Esophagus mucosa (tissue), 1 donor: ENCODE data around the gene ERN1. TPM values are rescaled to one million over a fixed set of nuclear protein-coding genes. Genes with fewer than 3 reads are reported as not detected.

Experiments
- ATAC-seq: fragments of 200-7000 bp; cut with Tn5 transposase; one replicate; pipeline ENCODE4 v1.9.1; 2020
- total RNA-seq: library from RNA; stranded (reverse); gene quantifications from one replicate; pipeline ENCODE4 v1.2.4, GENCODE V29; 2023
- donor health status: DM: yes; HTN: yes; CAD: no.

Gene ERN1
- total RNA-seq, 1 donor from 2014 or later = 18.5 TPM

DNA sequence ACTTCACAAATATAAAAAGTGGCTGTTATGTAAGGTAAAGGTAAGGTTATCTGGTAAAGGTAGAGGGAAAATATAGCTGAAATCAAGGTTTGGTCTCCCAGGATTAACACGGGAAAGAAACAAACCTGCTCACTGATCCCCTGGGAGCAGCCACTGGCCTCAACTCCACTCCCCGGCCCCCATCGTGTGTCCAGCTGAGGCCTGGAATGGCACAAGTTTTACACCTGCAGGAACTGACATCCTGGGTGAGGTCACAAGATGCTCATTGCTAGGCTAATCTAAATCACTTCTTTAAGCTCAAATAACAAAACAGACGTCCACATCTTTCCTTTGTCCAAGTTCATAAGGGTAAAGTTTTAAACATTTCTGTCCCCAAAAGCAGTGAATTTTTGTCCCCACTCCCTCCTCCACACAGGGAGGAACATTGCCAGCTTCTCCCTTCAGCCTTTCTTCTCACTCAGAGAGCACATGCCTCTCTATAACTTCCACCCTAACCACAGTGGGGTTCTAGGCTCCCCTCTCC lies 46.3 kb downstream of the ERN1 start:
- ATAC-seq = no peak

DNA sequence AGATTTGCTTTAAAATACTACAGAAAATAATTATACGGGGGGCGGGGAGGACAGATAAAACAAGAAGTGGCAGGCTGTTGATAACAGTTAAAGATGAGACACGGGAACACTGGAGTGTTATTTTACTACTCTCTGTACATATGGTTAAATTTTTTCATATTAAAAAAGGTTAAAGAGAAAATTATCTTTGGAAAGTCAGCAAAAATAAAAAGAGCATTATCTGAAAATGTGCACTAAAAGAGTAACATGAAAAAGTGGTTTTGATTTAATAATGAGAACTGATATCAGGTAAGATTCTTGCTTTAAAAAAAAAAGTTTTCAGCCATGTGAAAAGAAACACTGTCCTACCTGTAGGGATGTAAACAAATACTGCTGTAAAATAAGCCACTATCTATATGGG lies 46.9 kb downstream of the ERN1 start:
- ATAC-seq = no peak

DNA sequence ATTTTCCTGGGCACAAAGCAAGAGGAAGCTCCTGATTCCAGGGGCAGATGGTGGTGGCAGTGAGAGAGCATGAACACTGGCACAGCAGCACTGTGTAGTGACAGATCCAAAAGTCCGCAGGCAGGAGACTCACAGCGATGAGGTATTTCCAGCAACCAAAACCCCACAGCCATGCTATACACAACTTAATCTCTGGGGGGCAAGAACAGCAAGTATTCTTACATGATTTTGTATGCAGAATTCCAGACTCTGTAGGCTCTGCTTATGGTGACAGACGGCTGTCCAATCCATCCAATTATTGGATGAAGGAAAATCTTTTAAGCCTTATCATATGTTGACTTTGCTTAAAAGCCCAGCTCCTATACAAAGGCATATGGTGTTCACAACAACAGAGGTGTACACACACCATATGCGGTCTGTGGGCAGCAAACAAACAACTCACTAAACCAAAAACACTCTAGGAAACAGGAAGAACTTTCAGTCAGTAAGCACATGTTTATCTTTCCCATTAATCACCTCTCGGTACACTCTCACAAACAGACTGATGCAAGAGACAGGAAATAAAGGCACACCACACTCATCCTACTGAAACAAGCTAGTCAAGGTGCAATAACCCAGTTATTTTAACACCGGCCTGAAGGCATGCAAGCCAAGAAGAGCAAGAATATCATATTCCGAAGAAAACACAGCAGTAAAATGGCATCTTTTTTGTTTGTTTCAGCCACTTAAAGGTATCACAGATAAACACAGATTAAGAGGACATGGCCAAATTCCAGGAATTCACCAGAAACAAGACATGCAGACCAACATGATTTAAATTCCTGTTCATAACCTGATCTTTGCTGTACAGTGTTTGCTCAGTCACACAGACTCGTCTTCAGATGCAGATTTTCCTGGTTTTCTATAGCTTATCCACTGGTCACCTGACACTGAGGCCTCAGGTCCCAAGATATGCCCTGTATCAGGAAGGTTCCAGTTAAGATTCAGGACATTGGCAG lies 47.8 kb downstream of the ERN1 start:
- peak; percentile 84 for ATAC-seq

DNA sequence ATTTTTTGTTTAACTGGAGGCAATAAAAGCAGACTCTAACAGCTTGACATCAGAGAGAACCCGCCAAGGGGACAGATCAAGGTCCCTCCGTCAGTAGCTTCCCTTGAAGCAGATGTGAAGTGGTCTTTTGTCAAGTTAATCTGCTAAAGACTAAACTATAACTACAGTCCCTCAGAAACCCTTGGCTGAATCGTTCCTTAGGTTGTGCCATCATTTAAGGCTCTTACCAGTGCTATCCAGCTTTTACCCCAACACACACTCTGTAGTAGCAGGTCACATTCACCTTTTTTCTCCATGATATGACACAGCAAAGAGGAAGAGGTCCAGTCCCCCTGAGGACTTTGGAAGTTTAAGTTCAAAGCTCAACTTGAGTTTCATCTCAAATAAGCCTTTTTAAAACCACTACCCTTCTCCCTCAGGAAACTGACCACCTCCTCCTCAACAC lies 49.7 kb downstream of the ERN1 start:
- no peak for ATAC-seq

DNA sequence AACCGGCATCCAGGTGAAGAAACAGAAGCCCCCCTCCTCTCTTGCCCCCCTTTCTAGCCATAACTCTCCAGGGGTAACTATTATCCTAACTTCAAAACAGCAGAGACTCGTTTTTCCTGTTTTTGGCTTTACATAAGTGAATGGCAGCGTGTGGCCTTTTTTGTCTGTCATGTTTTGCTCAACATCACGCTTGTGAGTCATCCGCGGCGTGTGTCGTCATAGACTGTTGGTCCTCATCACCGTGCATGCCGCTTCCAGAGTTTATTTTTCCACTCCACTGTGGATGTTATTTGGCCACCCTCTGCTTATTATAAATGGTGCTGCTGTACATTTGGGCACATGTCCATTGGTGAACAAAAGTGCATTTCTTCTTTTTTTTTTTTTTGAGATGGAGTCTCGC lies 52.6 kb downstream of the ERN1 start:
- ATAC-seq = no peak

DNA sequence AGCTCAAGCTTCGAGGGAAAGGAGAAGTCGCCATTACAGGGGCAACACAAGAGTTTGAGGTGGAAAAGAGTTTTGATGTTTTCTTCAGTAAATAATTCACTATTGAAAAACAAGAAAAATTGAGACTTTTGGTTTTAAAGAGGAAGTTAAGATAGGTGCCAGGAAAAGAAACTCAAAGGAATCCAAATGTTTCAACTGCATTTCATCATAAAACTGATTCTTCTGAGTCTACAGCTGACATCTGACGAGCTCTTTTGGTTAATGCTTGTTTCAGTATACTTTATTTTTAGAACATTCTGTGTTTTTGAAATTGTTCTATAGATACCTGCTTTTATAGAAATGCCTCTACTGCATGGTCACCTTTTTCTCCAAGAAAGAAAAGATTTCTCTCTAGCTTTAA lies 54.0 kb downstream of the ERN1 start:
- ATAC-seq = no peak

DNA sequence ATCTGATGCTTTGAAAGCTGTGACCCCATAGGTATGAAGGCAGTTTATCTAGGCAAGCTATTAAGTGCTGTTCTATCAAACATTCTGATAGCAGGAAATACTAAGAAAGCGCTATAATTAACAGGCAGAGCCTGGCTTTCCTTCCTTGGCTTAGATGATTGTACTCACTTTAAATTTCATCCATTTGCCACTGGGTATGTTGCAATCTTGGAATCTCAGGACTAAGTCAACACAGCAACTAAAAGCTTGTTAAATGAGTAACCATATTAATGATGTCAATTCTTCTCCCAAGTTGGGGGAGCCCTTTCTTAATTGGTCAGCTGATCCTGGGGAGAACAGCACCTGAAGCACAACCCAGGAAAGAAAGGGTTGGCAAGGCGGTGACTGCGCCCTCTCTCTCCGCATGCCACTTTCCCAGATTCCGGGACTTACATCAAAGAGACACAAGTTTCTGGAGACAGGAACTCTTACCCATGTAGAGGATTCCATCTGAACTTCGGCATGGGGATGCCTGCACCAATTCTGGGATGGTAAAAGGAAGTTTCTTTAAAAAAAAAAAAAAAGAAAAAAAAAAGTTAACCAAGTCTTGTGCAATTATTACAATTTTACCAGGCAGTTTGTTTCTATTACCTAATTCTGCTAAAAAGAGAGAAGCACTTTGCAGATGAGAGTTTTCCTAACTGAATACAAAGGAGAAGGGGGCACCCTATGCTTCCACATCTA lies 55.1 kb downstream of the ERN1 start:
- ATAC-seq = no peak

DNA sequence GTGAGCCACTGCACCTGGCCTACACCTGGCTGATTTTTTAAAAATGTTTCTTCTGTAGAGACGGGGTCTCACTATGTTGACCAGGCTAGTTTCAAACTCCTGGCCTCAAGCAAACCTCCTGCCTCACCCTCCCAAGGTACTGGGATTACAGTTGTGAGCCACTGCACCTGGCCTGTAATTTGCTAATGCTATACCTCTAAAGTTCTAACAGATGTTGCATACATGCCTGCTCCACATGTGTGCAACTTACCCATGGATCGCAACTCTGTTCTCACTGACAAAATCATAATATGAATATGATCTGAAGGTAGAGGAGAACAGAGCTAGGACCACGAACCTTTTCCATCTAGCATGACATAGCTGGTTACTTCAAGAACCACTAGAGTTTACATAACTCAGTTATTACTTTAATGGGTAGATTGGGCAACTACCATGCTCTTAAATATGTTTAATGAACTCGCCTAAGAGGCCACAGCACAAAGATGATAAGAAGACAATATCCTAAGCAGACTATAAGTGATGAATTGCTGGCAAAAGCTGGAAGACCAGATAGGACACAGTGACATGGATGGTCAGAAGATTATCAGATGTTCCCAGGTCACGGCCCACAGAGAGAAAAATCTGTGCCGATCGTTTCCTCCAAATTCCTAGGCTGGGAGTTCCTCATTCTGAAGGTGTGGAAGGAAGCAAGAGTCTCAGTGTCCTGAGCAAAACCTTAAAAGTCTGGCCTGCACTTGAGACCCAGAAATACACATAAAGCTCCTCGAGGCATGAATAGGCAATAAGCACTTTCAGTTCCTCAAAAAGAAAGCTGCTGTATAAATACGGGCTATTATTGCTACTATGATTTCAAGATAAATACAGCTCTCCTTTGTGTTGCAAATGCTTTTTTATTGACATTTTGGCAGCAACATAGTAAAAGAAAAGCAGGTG lies 55.9 kb downstream of the ERN1 start:
- no peak for ATAC-seq

DNA sequence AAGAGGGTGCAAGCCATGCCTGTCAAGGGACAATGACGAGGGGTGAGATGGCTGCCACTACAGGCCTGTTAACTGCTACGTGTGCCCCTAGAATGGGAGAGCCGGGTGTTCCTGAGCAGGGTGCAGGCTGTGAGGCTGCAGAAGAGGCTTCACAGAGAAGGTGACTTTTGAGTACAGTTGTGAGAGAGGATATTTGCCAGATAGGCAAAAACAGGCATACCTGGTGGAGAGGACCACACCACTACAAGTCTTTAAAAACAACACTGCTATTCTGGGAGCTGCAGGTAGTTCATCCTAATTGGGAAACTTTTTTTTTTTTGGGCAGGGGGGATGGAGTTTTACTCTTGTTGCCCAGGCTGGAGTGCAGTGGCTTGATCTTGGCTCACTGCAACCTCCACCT lies 58.8 kb downstream of the ERN1 start:
- ATAC-seq = no peak

DNA sequence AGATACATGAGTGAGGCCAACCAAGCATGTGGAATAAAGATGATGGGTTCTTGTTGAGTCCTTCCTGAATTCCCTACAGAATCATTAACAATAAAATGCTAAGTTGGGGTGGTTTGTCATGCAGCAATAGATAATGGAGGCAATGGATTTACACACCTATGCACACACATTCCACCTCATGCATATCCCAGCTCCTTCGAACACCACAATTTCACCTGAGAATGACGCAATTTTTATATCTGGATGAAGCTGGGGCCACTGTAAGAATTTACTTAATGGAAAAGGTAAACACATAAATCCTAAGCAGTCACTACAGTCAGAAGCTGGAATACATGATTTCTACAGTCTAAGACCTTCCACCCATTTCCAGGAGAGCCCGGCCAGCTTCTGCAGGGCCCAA lies 59.7 kb downstream of the ERN1 start:
- ATAC-seq = no peak

DNA sequence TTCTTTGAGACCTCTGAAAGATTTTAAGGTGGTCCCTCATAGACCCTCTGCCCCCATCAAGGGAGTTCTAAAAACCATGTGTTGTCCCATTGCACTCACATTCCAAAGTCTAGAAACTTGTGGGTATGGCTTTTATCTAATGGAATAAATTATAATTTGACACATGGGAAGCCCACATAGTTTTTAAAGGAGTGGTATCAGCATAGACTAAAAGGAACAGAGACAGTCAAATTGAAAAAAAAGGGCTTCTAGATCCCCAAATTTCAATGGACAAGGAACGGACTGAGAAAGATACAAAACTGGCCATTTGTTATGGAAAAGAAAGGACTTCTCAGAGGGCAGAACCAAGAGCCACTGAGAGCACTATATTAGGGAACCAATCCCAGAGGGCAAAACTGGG lies 60.8 kb downstream of the ERN1 start:
- no peak for ATAC-seq

DNA sequence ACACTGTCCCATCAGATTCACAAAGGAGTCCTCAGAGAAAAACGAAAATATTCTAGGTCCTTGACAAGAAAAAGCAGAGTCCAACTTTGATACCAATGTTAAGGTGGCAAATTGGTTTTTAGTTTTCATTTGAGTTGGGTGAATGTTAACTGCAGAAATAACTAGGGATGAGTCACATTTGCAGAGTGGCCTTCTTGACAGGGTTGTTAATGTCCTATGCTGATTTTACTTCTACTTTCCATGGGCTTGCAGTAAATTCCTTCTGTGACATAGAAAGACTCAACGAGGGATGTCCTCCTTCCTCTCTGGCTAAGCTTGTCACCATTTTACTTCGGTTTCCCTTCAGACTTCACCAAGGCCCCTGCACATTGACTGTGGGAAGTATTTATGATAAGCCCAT lies 62.3 kb downstream of the ERN1 start:
- ATAC-seq = no peak

DNA sequence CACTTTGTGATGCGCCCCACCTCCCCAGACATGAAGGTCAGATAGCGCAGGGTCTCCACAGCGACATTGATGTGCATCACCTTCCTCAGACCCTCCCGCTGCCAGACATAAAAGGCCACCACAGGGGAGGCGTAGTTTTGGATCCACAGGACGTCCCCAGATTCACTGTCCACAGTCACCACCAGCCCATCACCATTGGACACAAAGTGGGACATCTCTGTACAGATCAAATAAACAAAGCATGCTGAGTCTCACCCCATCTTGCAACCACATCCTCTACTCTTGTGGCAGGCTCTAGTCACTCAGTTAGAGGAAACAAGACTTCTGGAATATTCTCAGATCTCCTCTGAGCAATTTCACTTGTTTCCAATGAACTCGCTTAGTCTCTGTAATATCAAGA lies 63.2 kb downstream of the ERN1 start:
- ATAC-seq = no peak

DNA sequence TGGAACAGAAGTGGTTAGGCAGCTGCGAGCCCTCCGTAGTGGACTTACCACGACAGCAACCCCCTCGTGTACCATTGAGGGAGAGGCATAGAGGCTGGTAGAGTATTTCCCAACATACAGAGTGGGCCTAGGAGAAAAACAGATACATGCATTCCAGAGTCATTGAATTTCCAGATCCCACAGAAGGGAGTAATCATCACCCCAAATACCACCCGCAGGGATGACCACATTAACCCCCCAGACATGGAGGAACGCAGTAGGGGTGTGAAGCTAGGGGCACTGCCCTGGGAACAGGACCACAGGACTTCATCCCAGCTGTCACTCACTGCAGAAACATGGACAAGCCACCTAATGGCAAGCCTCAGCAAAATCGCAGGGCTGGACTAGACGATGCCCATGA lies 64.8 kb downstream of the ERN1 start:
- ATAC-seq = no peak

DNA sequence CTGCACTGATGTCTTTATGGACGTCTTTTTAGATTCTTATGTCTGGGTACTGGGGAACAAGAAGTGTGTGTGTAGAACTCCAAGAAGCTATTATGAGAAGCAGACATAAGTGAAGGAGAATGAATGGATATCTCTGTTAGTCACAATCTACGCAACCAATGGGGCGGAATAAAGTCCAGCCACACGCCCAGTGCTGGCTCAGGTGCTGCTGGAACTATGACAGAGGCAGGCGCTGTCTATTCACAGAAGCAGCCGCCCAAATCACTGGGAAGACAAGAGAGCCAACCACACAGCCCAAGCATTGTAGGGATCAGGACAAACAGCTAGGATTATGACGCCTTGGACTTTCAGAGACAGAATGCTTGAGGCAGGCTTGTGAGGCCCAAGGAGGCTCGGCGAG lies 65.6 kb downstream of the ERN1 start:
- ATAC-seq = peak; percentile 88

DNA sequence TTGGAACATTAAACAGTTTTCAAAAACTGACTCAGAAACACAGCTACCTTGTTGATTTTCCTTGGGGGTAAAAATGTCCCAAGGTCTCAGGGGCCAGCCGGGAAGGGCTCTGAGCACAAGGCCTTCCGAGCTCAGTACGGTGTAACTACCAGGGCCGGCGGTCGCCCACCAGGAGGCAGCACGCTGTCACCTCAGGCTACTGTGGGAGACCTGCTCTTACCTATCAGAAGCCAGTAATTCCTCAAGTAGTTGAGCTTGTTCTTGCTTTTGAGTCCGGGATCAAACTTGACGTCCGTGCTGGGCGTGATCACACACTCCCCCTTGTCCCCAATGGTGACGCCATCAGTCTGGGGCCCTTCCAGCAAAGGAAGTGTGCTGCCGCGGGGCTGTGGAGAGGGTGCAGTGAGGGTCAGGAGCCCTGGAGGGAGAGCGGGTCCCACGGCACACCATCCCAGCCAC lies 66.1 kb downstream of the ERN1 start:
- ATAC-seq = peak; percentile 62

DNA sequence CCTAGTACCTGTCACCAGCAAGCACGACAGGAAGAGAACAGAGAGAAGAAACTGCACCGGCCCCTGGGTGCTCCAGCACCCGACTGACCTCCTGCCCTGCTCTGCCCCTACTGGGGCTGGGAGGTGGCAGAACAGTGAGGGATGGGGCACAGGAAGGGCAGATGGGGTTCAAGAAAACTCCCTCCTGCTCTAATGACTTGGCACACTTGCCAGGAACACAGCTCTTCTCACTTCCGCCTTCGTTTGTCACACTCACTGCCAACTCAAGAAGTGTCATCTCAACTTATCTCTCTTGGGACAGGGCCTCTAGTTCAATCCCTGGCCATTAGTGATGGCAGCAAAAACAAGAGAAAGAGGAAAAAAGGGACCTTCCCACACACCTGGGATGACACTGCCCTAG lies 66.9 kb downstream of the ERN1 start:
- no peak for ATAC-seq

DNA sequence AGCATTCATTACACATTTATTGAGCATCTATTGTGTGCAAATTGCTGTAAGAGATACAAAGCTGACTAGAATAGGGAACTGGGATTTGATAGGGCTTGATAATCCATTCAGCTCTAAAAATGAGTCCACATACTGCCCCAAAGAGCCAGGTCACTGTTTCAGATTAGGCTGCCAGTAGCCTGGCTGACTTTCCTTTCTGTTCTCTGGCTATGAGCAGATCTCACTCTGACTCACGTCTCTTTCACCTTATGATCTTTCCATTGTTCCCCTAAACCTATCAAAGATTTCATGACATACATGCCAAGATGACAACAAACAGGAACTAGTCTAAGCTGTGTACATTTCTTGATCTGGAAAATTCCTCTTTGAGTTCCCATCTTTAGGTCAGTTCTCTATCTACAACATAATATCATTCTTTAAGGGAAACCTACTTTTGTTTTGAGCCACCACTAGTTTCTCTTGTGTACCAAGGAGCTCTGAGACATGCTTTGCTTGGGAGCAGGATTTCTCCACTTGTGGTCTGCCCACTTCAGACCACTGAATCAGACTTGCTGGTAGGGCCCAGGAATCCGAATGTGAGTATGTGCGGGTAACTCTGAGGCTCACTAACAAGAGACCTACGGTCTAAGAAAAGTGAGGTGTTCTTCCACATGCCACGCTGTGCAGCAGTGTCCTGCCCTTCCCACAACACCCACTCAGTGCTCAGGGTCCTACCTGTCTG lies 68.6 kb downstream of the ERN1 start:
- peak; percentile 50 for ATAC-seq

DNA sequence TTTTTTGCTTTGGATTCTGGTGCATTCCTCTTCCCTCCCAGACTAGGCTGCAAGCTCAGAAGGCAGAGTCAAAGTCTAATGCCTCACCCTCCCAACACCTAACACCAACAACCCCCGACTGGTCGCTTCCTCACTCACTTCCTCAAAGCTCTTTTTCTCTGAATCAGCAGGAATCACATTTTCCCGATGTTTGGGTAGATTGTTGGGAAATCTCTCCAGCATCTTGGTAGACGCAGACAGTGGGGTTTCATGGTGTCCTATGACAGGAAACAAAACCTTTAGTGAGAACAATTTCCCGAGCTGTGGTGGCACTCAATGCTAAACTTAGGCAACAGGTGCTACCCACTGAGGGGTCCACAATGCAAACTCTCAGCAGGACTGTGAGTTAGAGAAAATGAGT lies 69.6 kb downstream of the ERN1 start:
- ATAC-seq = no peak

DNA sequence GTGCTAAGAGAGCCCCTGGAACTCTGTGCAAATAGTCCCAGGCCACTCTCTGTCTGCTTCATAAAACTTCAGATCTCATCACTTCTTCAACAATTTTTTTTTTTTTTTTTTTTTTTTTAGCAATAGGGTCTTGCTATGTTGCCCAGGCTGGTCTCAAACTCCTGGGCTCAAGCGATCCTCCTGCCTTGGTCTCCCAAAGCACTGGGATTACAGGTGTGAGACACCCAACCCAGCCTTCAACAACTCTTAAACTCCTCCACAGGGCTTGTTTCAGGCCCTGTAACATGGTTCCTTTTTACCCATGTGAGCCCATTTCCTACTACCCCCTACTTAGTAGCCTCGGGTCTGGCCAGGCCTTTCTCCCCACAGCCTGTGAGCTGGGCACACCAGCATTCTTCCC lies 70.2 kb downstream of the ERN1 start:
- ATAC-seq = no peak

DNA sequence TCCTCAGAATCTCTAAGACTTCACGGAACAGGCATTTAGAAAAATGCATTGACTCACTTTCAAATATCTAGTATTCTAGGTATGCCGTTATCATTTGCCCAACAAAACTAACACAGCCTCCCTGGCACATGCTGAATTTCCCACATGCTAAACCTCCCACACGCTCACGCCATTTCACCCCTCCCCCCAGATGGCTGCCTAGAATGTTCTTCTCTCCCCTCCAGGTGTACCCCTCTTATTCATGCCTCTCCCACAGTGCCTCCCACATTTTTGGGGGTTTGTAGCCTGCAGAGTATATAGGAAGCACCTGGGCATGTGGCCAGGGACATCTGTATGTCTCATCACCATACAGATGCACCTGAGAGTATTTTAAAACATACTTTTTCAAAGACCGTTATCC lies 71.3 kb downstream of the ERN1 start:
- ATAC-seq = no peak
